HG02885 (cell line): Measurements from ENCODE around the gene FADS3.

Experiments used
- ATAC-seq: cut with Tn5 transposase; IDR thresholded peaks from one replicate; pipeline ENCODE4 v1.9.1; 2021; ENCODE audit warnings: mild to moderate bottlenecking; ENCODE audit not compliant: unreplicated experiment, poor library complexity

FADS3 gene

GRCh38 chr11:61914471-61915171 lies 23.3 kb upstream of the FADS3 start:
- no peak for ATAC-seq

GRCh38 chr11:61913699-61914395 lies 22.5 kb upstream of the FADS3 start:
- ATAC-seq = no peak

- ATAC-seq = no peak
Observed at GRCh38 chr11:61912991-61913698, 21.8 kb upstream of the FADS3 start.

- ATAC-seq = no peak
Observed at GRCh38 chr11:61912530-61912898, 21.2 kb upstream of the FADS3 start.

GRCh38 chr11:61911701-61912529 lies 20.6 kb upstream of the FADS3 start:
- ATAC-seq = no peak

DNA sequence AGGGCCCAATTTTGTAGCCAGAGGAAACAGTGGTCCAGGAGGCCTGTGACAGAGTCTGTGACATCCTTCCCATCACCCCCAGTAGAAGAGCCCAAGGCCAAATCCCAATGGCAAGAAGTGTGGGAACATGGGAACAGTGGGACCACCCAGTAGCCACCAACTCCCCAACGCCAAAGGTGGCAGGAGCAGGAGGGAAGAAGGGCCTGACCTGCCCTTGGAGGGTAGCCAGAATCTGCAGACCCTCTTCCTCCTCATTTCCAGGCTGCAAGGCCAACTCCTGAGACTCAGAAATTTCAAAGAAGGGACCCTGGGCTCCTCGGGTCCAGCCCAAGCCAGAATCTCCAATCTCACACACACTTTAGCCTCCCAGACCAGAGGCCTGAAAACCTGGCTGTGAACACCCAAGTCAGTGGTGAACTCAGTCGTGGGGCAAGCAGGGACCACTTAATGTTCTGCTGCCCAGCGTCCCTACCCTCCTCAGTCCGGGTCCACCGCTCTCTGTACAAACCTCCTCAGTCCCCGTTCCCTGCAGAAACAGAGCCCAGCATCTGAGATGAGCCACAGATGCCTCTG lies 19.9 kb upstream of the FADS3 start:
- no peak for ATAC-seq

DNA sequence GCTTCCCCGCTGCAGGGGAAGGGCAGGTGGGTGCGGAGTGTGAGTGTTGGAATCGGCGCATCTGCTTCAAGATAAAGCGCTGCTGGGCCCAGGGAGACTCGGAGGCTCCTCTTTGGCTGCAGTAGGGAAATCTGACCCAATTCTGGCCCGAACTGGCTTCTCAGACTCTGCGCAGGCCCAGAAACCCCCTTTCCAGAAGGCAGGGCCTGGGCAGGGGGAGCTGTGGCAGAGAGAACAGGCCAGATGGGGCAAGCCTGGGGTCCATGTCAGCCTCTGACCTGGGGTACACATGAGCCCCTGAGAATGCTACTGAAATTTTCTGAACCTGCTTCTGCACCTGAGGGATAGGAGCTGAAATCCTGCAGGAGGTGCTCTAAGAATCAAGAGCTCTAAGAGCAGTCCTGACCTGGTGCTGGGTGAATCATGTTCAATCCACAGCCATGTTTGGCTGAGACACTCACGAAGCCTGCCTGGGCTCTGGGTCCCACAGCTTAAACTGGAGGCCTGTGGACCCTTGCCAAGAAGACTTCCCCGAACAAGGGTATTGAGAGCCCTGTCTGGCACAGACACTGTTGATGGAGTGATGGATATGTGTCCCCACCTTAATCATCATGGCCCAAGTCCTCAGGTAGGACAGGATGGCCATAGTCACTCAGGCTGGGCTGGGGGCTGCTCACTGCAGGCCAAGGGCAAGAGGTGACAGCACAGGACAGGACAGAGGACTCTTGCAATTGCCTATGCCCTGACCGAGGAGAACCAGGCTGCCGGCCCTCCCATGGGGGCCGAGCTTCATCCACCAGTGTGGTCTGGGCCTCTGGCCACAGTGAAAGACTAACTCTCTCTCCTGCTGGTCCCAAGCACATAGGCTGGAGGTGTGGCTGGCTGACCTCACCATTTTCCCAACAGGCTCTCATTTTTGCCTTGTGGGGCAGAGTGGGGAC lies 19.1 kb upstream of the FADS3 start:
- no peak for ATAC-seq

DNA sequence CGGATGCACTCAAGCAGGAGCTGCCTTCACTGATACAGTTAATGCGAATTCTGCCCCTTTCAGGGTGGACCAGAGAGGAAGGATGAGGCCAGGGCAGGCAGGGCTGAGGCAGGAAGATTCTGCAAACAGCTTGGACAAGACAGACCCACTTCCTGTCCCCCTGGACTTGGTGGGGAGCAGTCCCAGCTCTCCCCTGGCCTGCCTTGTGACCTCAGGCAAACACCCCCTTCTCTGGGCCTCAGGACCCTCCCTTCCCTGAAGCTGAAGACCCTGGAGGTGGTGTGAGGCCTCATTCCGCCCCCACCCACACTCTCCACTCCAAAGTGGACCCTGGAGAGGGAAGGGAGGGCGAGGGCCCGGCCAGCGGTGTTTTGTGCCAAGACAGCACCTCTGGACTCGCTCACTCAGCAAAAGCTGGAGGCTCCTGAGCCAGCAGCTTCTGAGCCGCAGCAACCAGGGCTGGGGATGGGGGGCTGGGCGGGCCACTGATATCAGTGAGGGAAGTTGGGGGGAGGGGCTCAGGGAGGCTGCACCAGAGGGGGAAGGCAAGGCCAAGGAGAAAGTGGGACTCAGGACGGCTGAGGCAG lies 17.5 kb upstream of the FADS3 start:
- no peak for ATAC-seq

GRCh38 chr11:61907871-61908729 lies 16.8 kb upstream of the FADS3 start:
- ATAC-seq = no peak

DNA sequence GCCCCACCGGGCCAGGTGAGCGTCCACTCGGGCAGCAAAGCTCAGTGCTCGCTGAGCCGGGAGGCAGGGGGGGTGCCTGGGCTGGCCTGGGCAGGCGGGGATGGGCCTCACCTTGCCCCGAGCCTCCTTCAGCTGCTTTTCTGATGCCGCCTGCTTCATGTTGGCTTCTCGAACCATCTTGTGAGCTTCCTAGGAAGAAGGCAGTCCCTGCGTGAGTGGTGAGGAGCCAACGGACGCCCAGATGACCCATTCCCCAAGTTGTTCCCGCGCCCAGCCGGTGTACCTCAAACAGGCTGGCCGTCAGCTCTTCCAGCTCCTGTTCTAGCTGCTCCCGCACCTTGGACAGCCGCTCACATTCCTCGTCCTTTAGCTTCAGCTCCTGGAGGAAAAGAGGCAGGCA lies 15.9 kb upstream of the FADS3 start:
- no peak for ATAC-seq

- ATAC-seq = no peak
Observed at GRCh38 chr11:61906522-61906909, 15.2 kb upstream of the FADS3 start.

DNA sequence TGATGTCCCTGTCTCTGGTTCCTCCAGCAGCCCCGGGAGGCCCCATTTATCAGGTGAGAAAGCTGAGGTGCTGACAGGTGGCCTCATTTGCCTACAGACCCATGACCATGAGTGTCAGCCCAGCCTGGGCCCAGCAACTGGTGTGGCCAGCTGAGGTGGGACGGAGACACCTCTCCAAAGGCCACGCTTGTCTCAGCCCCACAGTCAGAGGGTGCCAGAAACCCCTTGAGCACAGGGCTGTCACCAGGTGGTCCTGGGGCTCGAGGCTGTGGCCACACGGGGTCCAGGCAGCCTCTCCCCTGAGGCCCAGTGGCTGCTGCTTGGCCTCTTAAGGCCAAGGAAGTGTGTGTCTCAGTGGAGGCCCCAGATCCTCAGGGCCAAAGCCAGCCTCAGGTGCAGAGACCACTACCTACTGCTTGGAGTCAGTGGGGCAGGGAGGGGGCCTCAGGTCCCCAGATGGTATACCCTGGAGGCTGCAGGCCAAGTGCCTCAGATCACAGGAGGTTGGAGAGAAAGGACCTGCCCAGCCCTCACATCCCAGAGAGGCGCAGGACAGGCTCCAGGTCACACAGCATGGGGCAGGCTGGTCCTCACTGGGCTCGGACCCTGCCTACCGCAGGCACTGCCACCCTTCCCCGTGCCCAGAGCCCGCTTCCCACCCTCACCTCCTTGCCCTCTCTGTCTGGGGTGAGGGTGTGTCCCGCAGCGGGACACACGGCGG lies 14.6 kb upstream of the FADS3 start:
- no peak for ATAC-seq

DNA sequence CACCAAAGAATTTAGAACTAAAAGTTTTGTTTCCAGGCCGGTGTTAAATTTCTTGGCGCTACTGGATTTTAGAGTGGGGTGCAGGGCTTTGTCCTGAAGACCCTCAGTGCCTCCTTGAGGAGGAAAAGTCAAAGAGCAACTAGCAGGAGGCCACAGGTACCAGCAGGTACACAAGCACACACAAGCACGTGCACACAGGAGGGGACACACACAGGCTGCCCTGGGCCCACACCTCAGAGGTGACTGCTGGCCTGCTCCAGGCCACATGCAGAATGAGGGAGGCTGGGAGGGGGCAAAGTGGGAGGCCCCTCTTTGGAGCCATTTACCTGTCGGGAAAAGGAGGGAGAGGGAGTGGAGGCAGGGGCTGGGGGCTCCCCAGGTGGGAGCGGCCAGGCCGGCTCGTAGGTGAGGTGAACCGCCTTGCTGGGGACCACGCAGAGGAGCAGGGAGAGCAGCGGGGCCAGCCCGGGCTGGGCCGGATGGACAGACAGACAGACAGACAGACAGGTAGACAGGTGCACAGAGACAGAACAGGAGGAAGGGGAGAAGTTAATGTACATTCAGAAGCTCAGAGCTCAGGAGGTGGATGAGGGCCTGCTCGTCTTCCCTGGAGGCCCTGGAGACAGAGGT lies 13.8 kb upstream of the FADS3 start:
- ATAC-seq = no peak

DNA sequence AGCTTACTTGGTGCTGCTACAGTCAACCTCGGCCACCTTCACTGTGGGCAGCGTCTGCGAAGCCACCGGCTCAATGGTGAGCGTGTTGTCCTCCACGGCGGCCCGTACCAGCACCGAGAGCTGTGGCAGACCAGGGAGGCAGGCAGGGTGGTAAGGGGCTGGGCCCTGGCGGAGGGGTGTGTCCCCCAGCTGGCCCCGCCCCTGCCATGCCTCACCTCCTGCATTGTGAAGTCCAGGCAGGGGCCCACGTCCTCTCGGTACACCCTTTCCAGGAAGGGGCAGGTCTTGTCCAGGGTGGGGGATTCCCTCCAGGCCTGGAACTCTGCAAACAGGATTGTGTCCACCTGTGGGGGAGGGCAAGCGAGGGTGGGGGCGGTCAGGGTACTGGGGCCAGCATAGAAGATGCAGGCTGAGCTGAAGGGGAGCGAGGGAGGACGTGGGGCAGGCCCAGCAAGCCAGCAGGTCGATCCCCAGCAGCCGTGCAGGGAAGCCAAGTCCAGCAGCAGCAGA lies 13.2 kb upstream of the FADS3 start:
- ATAC-seq = no peak

DNA sequence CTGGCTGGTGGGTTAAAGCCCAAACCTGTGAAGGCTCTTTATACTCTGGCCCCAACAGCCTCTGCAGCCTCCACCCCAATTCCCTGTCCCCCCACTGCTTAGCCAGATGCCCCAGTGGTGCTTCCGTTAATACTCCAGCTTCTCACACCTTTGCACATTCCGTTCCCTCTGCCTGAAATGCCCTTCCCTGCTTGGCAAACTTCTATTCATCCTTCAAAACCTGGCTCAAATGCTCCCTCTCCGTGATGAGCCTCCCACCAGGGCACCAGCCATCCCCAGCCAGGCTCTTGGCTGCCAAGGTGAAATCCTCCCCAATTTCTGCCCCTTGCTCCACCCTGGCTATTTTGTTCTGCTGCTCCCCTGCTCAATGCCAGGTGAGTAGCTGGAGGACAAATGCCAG lies 12.5 kb upstream of the FADS3 start:
- no peak for ATAC-seq

DNA sequence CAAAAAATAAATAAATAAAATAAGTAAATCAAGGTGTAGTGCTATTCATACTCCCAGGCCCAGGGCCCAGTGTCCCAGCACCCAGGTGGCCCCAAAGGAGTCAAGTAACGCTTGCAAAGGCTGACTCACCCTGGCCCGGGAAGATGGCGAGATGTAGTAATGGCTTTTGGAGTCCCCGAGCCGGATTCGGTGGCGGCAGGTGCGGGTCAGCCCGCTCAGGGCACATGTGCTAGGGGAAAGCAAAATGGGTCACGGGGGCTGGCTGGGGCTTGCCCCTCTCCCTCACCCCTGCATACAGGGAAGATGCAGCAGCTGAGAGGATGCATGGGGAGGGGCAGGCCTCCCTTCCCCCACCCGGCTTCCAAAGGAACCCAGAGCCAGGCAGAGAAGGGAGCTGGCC lies 11.0 kb upstream of the FADS3 start:
- ATAC-seq = no peak

DNA sequence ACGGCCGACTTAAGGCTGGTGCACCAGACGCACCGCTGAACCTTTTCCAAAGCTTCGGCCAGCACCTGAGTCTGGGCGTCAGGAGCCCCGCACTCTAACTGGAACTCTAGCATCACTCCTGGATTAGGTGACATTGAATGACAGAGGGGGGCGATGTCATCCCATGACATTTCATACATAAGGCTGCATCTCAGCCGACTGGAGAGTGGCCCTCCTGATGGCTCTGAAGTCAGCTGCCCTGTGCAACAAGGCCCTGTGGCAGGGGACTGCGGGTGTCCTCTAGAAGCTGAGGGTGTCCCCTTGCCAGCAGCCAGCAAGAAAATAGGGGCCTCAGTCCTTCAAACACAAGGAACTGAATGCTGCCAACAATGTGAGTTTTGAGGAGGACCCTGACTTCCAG lies 10.1 kb upstream of the FADS3 start:
- no peak for ATAC-seq
